Omental fat pad (tissue), 4 donors: ENCODE measurements around the gene AIP. TPM values are rescaled to one million over a fixed set of nuclear protein-coding genes. Genes with fewer than 3 reads are reported as not detected.
"Not testable (repeated sequence)": the region's sequence is repeated elsewhere in the genome, so short reads cannot be mapped to it uniquely, and the experiment has no call there.

Source experiments
- ATAC-seq: fragments of 150-250 bp; one replicate; pipeline ENCODE4 v1.9.1; 2016; ENCODE audit warnings: mild to moderate bottlenecking, moderate library complexity; ENCODE audit not compliant: low FRiP score
- DNase-seq: peaks from one replicate; pipeline ENCODE4 v3.0.0-alpha.2; 2019; ENCODE audit warnings: low spot score
- total RNA-seq, 4 donors: library from RNA; depleted of rRNA; stranded (reverse); fragments of >200 nt; gene quantifications; one replicate each; pipeline ENCODE4 v1.1.0, GENCODE V29; 2016
- TF ChIP-seq, protein P1 (sequence below), 3 donors: fragments of 450-650 bp; IDR thresholded peaks; one replicate each; pipeline ENCODE4 v1.5.1; 2016 to 2017; ENCODE audit warnings: antibody characterized with exemption in 3 of 3, mild to moderate bottlenecking in 3 of 3, moderate library complexity in 2 of 3

Gene AIP
- total RNA-seq, 4 donors from 2014 or later: 51.2 to 67.5 (median 62.1) TPM

DNA sequence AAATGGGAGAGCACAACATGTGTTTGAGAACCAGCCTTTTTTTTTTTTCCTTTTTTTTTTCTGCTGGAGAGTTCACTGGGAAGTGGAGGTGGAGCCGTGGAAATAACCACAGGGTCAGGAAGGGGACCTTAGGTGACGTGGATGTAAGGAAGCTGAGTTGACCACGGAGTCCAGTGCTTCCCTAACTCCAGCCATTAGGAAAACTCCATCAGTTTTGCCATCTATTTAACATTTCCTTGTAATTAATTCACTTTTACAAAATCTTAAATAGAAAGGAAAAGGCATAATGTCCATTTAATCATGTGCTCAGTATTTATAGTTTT, 27.2 kb downstream of the AIP start:
- ATAC-seq: no peak
- TF ChIP-seq, protein P1, sequence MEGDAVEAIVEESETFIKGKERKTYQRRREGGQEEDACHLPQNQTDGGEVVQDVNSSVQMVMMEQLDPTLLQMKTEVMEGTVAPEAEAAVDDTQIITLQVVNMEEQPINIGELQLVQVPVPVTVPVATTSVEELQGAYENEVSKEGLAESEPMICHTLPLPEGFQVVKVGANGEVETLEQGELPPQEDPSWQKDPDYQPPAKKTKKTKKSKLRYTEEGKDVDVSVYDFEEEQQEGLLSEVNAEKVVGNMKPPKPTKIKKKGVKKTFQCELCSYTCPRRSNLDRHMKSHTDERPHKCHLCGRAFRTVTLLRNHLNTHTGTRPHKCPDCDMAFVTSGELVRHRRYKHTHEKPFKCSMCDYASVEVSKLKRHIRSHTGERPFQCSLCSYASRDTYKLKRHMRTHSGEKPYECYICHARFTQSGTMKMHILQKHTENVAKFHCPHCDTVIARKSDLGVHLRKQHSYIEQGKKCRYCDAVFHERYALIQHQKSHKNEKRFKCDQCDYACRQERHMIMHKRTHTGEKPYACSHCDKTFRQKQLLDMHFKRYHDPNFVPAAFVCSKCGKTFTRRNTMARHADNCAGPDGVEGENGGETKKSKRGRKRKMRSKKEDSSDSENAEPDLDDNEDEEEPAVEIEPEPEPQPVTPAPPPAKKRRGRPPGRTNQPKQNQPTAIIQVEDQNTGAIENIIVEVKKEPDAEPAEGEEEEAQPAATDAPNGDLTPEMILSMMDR (IDR thresholded peaks at IDR 0.05): no peak
- no peak for DNase-seq

DNA sequence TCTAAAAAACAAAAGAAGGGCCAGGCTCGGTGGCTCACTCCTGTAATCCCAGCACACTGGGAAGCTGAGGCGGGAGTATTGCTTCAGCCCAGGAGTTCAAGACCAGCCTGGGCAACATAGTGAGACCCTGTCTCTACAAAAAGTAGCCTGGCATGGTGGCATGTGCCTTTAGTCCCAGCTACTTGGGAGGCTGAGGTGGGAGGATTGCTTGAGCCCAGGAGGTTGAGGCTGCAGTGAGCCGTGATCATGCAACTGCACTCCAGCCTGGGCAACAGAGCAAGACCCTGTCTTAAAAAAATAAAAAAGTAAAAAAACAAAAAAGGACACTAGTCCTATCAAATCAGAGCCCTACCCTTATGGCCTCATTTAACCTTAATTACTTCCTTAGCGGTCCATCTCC, 28.7 kb downstream of the AIP start:
- not testable (repeated sequence) for DNase-seq

DNA sequence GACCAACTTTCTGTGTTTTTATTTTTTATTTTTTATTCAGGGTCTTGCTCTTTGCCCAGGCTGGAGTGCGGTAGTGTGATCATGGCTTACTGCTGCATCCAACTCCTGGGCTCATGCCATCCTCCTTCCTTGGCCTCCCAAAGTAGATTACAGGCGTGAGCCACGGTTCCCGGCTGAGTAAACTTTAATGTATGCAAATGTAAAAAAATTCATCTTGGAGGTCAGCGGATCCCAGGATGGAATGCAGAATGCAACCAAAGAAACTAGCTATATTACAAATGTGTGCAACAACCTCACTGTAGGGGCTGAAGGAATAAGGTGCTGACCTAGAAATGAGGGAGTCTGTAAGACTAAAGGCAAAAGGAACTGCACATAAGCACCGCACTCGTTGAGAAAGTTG, 31.3 kb downstream of the AIP start:
- TF ChIP-seq, protein P1 (IDR thresholded peaks at IDR 0.05): no peak

More for the DNA sequence above, 28.7 kb downstream of the AIP start:
- ATAC-seq: not testable (repeated sequence)

DNA sequence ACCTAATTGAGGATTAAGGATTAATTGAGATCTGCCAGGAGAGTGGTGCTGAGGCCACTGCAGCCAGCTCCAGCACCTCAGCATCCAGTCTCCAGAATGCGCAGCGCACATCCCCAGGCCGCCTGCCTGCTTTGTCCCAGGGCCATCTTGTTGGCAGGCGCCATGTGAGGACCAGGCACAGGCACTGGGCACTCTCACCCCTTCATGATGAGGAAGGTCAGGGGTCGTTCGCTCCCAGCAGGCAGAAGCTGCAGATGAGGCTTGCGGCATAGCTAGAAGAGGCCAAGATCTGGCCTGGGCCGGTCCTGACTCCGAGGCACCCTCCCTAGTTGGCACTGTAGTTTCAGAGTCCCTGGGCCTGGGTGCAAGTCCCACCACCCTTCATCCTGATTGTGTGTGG, 34.0 kb downstream of the AIP start:
- DNase-seq (no peak), ATAC-seq (no peak)
- TF ChIP-seq, protein P1 (IDR thresholded peaks at IDR 0.05): no peak

More for the DNA sequence above, 31.3 kb downstream of the AIP start:
- ATAC-seq (no peak), DNase-seq (no peak)

DNA sequence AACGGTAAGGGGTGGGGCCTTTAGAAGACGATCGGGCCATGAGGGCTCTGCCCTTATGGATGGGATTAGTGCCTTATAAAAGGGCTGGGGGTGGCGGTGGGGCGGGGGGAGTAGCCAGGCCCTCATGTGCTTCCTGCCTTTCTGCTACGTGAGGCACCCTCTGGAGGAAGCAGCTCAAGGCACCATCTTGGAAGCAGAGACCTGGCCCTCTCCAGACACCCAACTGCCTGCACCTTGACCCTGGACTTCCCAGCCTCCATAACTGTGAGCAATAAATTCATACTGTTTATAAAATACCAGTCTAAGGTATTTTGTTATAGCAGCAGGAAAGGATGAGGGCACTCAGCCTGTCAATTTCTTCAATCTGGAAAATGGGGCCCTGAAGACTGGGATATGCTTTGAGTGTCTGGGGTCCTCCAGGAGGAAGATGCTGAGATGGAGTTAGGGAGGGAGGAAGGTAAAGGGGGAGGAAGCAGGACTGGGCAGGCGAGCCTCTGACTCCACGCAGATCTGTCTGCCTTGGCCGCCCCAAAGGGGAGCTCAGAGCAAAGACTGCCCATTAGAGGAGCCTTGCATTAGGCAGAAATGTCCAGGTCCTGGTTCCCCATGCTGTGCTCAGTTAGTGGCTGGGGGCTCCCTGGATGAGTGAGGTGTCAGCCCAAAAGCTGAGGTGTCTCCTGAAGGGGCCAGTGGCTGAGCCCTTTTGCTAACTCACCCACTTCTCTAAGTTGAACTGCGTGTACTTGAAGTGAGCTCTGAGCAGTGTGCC, 35.1 kb downstream of the AIP start:
- TF ChIP-seq, protein P1 (IDR thresholded peaks at IDR 0.05): no peak
- no peak for DNase-seq
- no peak for ATAC-seq

DNA sequence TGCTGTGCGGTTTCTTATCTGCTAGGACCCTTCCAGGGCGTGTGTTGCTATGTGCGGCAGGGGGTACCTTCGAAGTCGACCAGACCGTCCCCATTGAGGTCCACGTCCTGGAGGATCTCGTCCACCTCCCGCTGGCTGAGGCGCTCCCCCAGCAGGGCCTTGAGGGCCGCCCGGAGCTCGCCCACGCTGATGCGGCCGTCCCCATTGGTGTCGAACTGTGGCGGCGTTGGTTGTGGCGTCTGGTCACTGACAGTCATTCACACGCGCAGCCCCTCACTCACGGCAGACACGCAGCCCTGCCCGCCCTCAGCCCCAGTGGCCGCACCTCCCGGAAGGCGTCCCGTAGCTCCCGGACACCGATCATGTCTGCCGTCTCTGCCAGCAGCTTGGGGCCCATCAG, 36.9 kb downstream of the AIP start:
- ATAC-seq (no peak), DNase-seq (no peak)
- TF ChIP-seq, protein P1 (IDR thresholded peaks at IDR 0.05): no peak

GRCh38 chr11:67520856-67521824, 38.3 kb downstream of the AIP start:
- TF ChIP-seq, protein P1 (IDR thresholded peaks at IDR 0.05): no peak
- DNase-seq (no peak), ATAC-seq (no peak)
